HepG2 (cell line): ENCODE results near the gene PSMB9.

Experiments used
- CTCF ChIP-seq: sonication (generic); formaldehyde crosslinking; IDR thresholded peaks from 2 replicates; pipeline ENCODE4 v1.5.0; 2020; ENCODE audit warnings: mild to moderate bottlenecking, missing genetic modification reagents, moderate library complexity
- HMGXB3 ChIP-seq: sonication (generic); formaldehyde crosslinking; IDR thresholded peaks from 2 replicates; pipeline ENCODE4 v1.4.0; 2020; ENCODE audit warnings: missing genetic modification reagents, borderline replicate concordance
- LCORL ChIP-seq, 2 experiments: fragments of 450-650 bp in 1 of 2; sonication (generic) in 1 of 2; formaldehyde crosslinking in 1 of 2; IDR thresholded peaks; 2 replicates each; pipeline versions ENCODE4 v1.5.0 to v1.6.1; 2017 to 2020; ENCODE audit warnings: antibody characterized with exemption in 1 of 2, missing genetic modification reagents in 1 of 2
- PREB ChIP-seq: sonication (generic); formaldehyde crosslinking; IDR thresholded peaks from 2 replicates; pipeline ENCODE4 v1.4.0; 2020; ENCODE audit warnings: missing genetic modification reagents
- TAF15 ChIP-seq: fragments of 200-400 bp; formaldehyde crosslinking; IDR thresholded peaks from one replicate; pipeline ENCODE4 v1.6.1; 2018; ENCODE audit warnings: mild to moderate bottlenecking, low read depth, low read length; ENCODE audit not compliant: poor library complexity, severe bottlenecking
- TP53 ChIP-seq: sonication (generic); formaldehyde crosslinking; conservative IDR thresholded peaks from 2 replicates; pipeline ENCODE4 v1.4.0; 2020; ENCODE audit warnings: missing genetic modification reagents
- USF2 ChIP-seq, 2 experiments: sonication (generic) in 1 of 2; formaldehyde crosslinking in 1 of 2; IDR thresholded peaks; 2 replicates each; pipeline versions ENCODE4 v1.5.1 to v1.6.1; 2011 to 2020; ENCODE audit warnings: borderline replicate concordance in 1 of 2, low read depth in 1 of 2, low read length in 1 of 2, mild to moderate bottlenecking in 1 of 2, missing genetic modification reagents in 1 of 2, moderate library complexity in 1 of 2
- ZBTB7B ChIP-seq: sonication (generic); formaldehyde crosslinking; IDR thresholded peaks from 2 replicates; pipeline ENCODE4 v1.4.0; 2020; ENCODE audit warnings: missing genetic modification reagents
- ZBTB8A ChIP-seq: sonication (generic); formaldehyde crosslinking; IDR thresholded peaks from 2 replicates; pipeline ENCODE4 v1.4.0; 2020; ENCODE audit warnings: mild to moderate bottlenecking, low read depth, missing genetic modification reagents, borderline replicate concordance
- ZEB1 ChIP-seq: IDR thresholded peaks from 2 replicates; pipeline ENCODE4 v1.6.1; 2012; ENCODE audit warnings: mild to moderate bottlenecking, low read depth, inconsistent platforms; ENCODE audit not compliant: insufficient replicate concordance
- ZNF274 ChIP-seq: sonication (generic); formaldehyde crosslinking; IDR thresholded peaks from 2 replicates; pipeline ENCODE4 v1.5.1; 2020; ENCODE audit warnings: mild to moderate bottlenecking, missing genetic modification reagents
- ZNF883 ChIP-seq: sonication (generic); formaldehyde crosslinking; IDR thresholded peaks from 2 replicates; pipeline ENCODE4 v1.5.1; 2020; ENCODE audit warnings: mild to moderate bottlenecking, missing genetic modification reagents; ENCODE audit errors: not compliant biosample characterization

- TF ChIP-seq ZNF883 (CRISPR knock-in tag) (no peak), ZNF274 (CRISPR knock-in tag) (no peak), LCORL (IDR thresholded peaks at IDR 0.05) (no peak), LCORL (CRISPR knock-in tag; IDR thresholded peaks at IDR 0.05) (no peak), ZEB1 (no peak), TP53 (CRISPR knock-in tag) (no peak), CTCF (CRISPR knock-in tag) (no peak), ZBTB8A (CRISPR knock-in tag) (no peak), TAF15 (no peak), PREB (CRISPR knock-in tag) (no peak), HMGXB3 (no peak), USF2 (IDR thresholded peaks at IDR 0.05; ENCODE audit: low read depth, low read length) (no peak), USF2 (CRISPR knock-in tag; IDR thresholded peaks at IDR 0.05; ENCODE audit: borderline replicate concordance) (no peak), ZBTB7B (no peak)
Measured at GRCh38 chr6:32829495-32829894, 24.5 kb upstream of the PSMB9 start.
